K562 (cell line): ENCODE measurements around the gene MAP1LC3B2. TPM values are rescaled to one million over a fixed set of nuclear protein-coding genes. Genes with fewer than 3 reads are reported as not detected.

Source experiments
- ARID2 ChIP-seq: fragments of 450-650 bp; IDR thresholded peaks from 2 replicates; pipeline ENCODE4 v1.6.1; 2017; ENCODE audit warnings: antibody characterized with exemption, mild to moderate bottlenecking
- CAMTA2 ChIP-seq: fragments of 250-450 bp; sonication (Bioruptor Pico); conservative IDR thresholded peaks from 2 replicates; pipeline ENCODE4 v1.5.1; 2022
- FOSL1 ChIP-seq: fragments of 200-800 bp; sonication (Bioruptor generic); conservative IDR thresholded peaks from 2 replicates; pipeline ENCODE4 v1.6.1; 2016; ENCODE audit warnings: missing genetic modification characterization, missing compliant biosample characterization
- ILF3 ChIP-seq: fragments of 450-650 bp; IDR thresholded peaks from 2 replicates; pipeline ENCODE4 v1.6.1; 2018; ENCODE audit warnings: antibody characterized with exemption, mild to moderate bottlenecking, moderate library complexity, borderline replicate concordance
- MGA ChIP-seq: fragments of 450-650 bp; IDR thresholded peaks from 2 replicates; pipeline ENCODE4 v1.6.1; 2016; ENCODE audit warnings: mild to moderate bottlenecking, moderate library complexity
- NRF1 ChIP-seq, 2 experiments: fragments of 450-650 bp; IDR thresholded peaks in 1 of 2; conservative IDR thresholded peaks in 1 of 2; 2 replicates each; pipeline ENCODE4 v1.6.1; 2014; ENCODE audit warnings: mild to moderate bottlenecking in 2 of 2
- PHB ChIP-seq: fragments of 250-450 bp; sonication (Bioruptor Pico); IDR thresholded peaks from 2 replicates; pipeline ENCODE4 v1.5.0; 2021
- SMAD4 ChIP-seq: fragments of 250-450 bp; sonication (Bioruptor Pico); conservative IDR thresholded peaks from 2 replicates; pipeline ENCODE4 v1.8.0; 2021; ENCODE audit warnings: inconsistent platforms, mild to moderate bottlenecking, moderate library complexity
- STAG1 ChIP-seq: sonication (generic); formaldehyde crosslinking; IDR thresholded peaks from 2 replicates; pipeline ENCODE4 v1.5.0; 2020; ENCODE audit warnings: missing genetic modification reagents, borderline replicate concordance
- TEAD4 ChIP-seq, 2 experiments: sonication (generic) in 1 of 2; formaldehyde crosslinking in 1 of 2; IDR thresholded peaks; 2 replicates each; pipeline versions ENCODE4 v1.6.1 to v1.8.0; 2012 to 2022; ENCODE audit warnings: borderline replicate concordance in 1 of 2, inconsistent platforms in 1 of 2, low read length in 1 of 2, mild to moderate bottlenecking in 1 of 2, missing genetic modification reagents in 1 of 2
- ZNF212 ChIP-seq: fragments of 450-650 bp; formaldehyde crosslinking; IDR thresholded peaks from 2 replicates; pipeline ENCODE4 v1.4.0; 2020; ENCODE audit warnings: mild to moderate bottlenecking
- ZNF592 ChIP-seq: fragments of 450-650 bp; IDR thresholded peaks from 2 replicates; pipeline ENCODE4 v1.6.1; 2017; ENCODE audit warnings: antibody characterized with exemption, mild to moderate bottlenecking
- ZNF785 ChIP-seq: fragments of 250-450 bp; sonication (Bioruptor Pico); IDR thresholded peaks from 2 replicates; pipeline ENCODE4 v1.4.0; 2020; ENCODE audit warnings: mild to moderate bottlenecking
- polyA plus RNA-seq, 8 experiments: library from polyadenylated mRNA; depleted of rRNA in 4 of 8; stranded (reverse) in 5 of 8; unstranded in 3 of 8; fragments of >200 nt; fragmentation: Nextera tagmentation in 2 of 8; fragmentation: Illumina TruSeq in 1 of 8; extraction: Ambion mirVana in 2 of 8; extraction: Trizol in 1 of 8; gene quantifications; 2 replicates each; pipeline versions ENCODE4 v1.2.1 to v1.2.3, GENCODE V29; 2011 to 2014; ENCODE audit warnings: inconsistent platforms in 1 of 8, missing spikeins in 1 of 8
- total RNA-seq, 7 experiments: library from RNA; depleted of rRNA in 6 of 7; stranded (reverse); fragments of >200 nt in 6 of 7; fragmentation: Illumina TruSeq in 2 of 7; extraction: Trizol in 2 of 7; gene quantifications; 2 replicates each; pipeline versions ENCODE4 v1.2.1 to v1.2.3, GENCODE V29; 2011 to 2021; ENCODE audit warnings: low replicate concordance in 1 of 7

Gene MAP1LC3B2
- total and polyA plus RNA-seq, 9 of the 15 experiments (the other 6 are each of a cell fraction or from before 2014, with no cell fraction given) = 0.53 to 2.8 (median 0.76) TPM; not detected in 2

GRCh38 chr12:116542345-116542956, 16.7 kb upstream of the MAP1LC3B2 start (continued):
- TF ChIP-seq MGA (no peak), ZNF785 (no peak), CAMTA2 (CRISPR knock-in tag) (no peak), NRF1 (conservative IDR thresholded peaks at IDR 0.05 in 1 of 2, IDR thresholded peaks at IDR 0.05 in 1 of 2) (peak; percentile 56 to 58; a peak in 2 of 4 replicates), SMAD4 (CRISPR knock-in tag) (0 out of 2 replicates have a peak, but pooled peaks have one; percentile 29), ZNF592 (peak; percentile 32; the same call in 1 of the 2 replicates), ARID2 (no peak), ZNF212 (no peak), TEAD4 (IDR thresholded peaks at IDR 0.05; ENCODE audit: low read length) (no peak), TEAD4 (CRISPR knock-in tag; IDR thresholded peaks at IDR 0.05; ENCODE audit: borderline replicate concordance) (no peak), STAG1 (CRISPR knock-in tag) (no peak), PHB (CRISPR knock-in tag) (no peak), FOSL1 (tag) (peak; percentile 69; the same call in 1 of the 2 replicates), ILF3 (no peak)
